Upper lobe of left lung (tissue), 6 donors: ENCODE data around the gene RAB29. TPM values are rescaled to one million over a fixed set of nuclear protein-coding genes. Genes with fewer than 3 reads are reported as not detected.

ENCODE experiments used
- ATAC-seq, 2 donors: fragments of 200-7000 bp; cut with Tn5 transposase; one replicate each; pipeline ENCODE4 v1.9.1; 2022; ENCODE audit warnings: mild to moderate bottlenecking in 2 of 2, moderate library complexity in 2 of 2; ENCODE audit not compliant: low FRiP score in 2 of 2
- DNase-seq, 2 donors: peaks; one replicate each; pipeline ENCODE4 v3.0.0-alpha.2; 2019 to 2020
- H3K27ac ChIP-seq, 4 donors: fragments of 200-600 bp; sonication (generic); one replicate each; pipeline ENCODE4 v1.5.1; 2016 to 2019
- H3K27me3 ChIP-seq, 4 donors: fragments of 200-600 bp; sonication (generic); one replicate each; pipeline ENCODE4 v1.5.1; 2017 to 2019
- H3K36me3 ChIP-seq, 4 donors: fragments of 200-600 bp; sonication (generic); one replicate each; pipeline ENCODE4 v1.5.1; 2016 to 2019
- H3K4me1 ChIP-seq, 4 donors: fragments of 200-600 bp; sonication (generic); one replicate each; pipeline ENCODE4 v1.5.1; 2018 to 2019
- H3K4me3 ChIP-seq, 4 donors: fragments of 200-600 bp; sonication (generic); one replicate each; pipeline ENCODE4 v1.5.1; 2017 to 2019; ENCODE audit warnings: mild to moderate bottlenecking in 2 of 4, moderate library complexity in 1 of 4
- H3K9me3 ChIP-seq, 4 donors: fragments of 200-600 bp; sonication (generic); one replicate each; pipeline ENCODE4 v1.5.1; 2018 to 2019
- EP300 ChIP-seq, 4 donors: sonication (generic); formaldehyde crosslinking; IDR thresholded peaks; one replicate each; pipeline ENCODE4 v1.5.1; 2017; ENCODE audit warnings: antibody characterized with exemption in 4 of 4, control low read depth in 2 of 4
- POLR2A ChIP-seq, 4 donors: fragments of 450-650 bp; IDR thresholded peaks; one replicate each; pipeline ENCODE4 v1.5.1; 2016 to 2017; ENCODE audit warnings: antibody characterized with exemption in 4 of 4, mild to moderate bottlenecking in 2 of 4
- POLR2AphosphoS5 ChIP-seq, 2 donors: sonication (generic); formaldehyde crosslinking; IDR thresholded peaks; one replicate each; pipeline ENCODE4 v1.5.1; 2017; ENCODE audit warnings: antibody characterized with exemption in 2 of 2
- WGBS, 2 donors: methylation state at CpG; one replicate each; pipeline ENCODE4 v1.1.5; 2017 to 2018; 5-methylcytosine and 5-hydroxymethylcytosine counted together
- total RNA-seq, 6 donors: library from RNA; depleted of rRNA in 4 of 6; stranded (reverse); fragments of >200 nt in 4 of 6; gene quantifications; one replicate each; pipeline versions ENCODE4 v1.1.0 to v1.2.1, GENCODE V29; 2016 to 2021
- TF ChIP-seq, protein P1 (sequence below), 6 experiments: fragments of 450-650 bp in 4 of 6; fragments of 200-600 bp in 2 of 6; sonication (generic) in 2 of 6; IDR thresholded peaks; one replicate each; pipeline ENCODE4 v1.5.1; 2016 to 2019; ENCODE audit warnings: antibody characterized with exemption in 6 of 6
- donor health status: DM: no; HTN: no; CAD: no; lungs with moderate emphysema.
- donor health status: DM: no; HTN: yes; CAD: no; lungs with severe emphysema.

RAB29 gene
- total RNA-seq, 6 donors from 2014 or later: 17.8 to 27.6 (median 25.1) TPM

DNA sequence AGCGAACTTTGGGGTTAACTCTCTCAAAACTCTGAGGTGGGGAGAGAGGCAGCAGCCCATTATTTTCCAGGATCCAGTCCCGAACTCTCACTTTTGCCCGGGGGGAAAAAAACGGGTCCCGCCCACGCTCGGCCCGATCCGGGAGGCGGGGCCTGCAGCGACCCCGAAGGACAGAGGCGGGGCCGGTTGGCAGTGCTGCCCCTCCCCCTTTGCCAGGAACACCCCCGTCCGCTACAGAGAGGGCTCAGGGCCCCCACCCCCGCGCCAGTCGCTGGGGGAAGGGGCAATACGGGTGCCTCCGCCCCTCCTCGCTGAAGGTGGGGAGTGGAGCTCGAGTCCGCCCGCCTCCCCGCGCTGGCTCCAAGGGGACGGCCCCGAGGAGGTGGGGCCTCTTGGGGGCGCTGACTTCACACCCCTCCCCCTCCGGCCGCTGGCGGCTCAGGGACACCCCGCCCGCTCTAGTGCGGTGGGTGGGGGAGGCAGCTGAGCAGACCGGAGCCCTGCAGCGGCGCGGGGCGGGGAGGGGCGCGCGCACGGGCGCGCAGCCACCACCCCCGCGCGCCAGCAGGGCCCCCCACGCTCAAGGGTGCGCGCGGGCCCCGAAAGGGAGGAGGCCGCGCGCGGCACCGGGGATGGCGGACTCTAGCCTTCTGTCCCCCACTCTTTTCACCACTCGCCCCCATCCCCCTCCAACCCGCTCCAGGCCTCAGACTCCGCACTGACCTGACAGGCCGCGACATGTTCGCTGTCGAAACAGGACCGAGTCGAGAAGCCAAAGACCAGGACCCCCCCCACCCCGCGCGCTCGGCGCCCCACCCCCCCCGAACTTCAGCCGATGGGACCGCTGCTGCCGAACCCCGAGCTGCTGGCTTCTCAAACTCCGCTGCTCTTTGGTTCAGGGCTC lies 25.8 kb downstream of the RAB29 start:
- WGBS, 2 donors: 0% methylated on average over 1 to 3 of the region's 81 CpGs
- H3K9me3 ChIP-seq: no peaks in the 10 kb centered on the region
- peak overlapping the region; percentile 99 to 100 (median 99) for H3K27ac ChIP-seq
- no peaks in the 10 kb centered on the region for H3K36me3 ChIP-seq
- H3K27me3 ChIP-seq: no peaks in the 10 kb centered on the region
- peak overlapping the region; percentile 94 to 97 (median 96) for H3K4me3 ChIP-seq
- DNase-seq: peak; percentile 97
- H3K4me1 ChIP-seq: peaks cover 30 to 36% (median 32%) of the 10 kb centered on the region in 4 donors
- ATAC-seq: peak; percentile 94 to 95
- peak in 3 of 4 donors; percentile 80 to 93 (median 83) for TF ChIP-seq POLR2A (IDR thresholded peaks at IDR 0.05)
- peak; percentile 85 to 94 for TF ChIP-seq POLR2AphosphoS5 (IDR thresholded peaks at IDR 0.05)
- peak in 1 of 4 donors; percentile 74 for TF ChIP-seq EP300 (IDR thresholded peaks at IDR 0.05)
- TF ChIP-seq, protein P1, sequence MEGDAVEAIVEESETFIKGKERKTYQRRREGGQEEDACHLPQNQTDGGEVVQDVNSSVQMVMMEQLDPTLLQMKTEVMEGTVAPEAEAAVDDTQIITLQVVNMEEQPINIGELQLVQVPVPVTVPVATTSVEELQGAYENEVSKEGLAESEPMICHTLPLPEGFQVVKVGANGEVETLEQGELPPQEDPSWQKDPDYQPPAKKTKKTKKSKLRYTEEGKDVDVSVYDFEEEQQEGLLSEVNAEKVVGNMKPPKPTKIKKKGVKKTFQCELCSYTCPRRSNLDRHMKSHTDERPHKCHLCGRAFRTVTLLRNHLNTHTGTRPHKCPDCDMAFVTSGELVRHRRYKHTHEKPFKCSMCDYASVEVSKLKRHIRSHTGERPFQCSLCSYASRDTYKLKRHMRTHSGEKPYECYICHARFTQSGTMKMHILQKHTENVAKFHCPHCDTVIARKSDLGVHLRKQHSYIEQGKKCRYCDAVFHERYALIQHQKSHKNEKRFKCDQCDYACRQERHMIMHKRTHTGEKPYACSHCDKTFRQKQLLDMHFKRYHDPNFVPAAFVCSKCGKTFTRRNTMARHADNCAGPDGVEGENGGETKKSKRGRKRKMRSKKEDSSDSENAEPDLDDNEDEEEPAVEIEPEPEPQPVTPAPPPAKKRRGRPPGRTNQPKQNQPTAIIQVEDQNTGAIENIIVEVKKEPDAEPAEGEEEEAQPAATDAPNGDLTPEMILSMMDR (IDR thresholded peaks at IDR 0.05): peak in 3 of 6 experiments; percentile 3 to 38 (median 13)

DNA sequence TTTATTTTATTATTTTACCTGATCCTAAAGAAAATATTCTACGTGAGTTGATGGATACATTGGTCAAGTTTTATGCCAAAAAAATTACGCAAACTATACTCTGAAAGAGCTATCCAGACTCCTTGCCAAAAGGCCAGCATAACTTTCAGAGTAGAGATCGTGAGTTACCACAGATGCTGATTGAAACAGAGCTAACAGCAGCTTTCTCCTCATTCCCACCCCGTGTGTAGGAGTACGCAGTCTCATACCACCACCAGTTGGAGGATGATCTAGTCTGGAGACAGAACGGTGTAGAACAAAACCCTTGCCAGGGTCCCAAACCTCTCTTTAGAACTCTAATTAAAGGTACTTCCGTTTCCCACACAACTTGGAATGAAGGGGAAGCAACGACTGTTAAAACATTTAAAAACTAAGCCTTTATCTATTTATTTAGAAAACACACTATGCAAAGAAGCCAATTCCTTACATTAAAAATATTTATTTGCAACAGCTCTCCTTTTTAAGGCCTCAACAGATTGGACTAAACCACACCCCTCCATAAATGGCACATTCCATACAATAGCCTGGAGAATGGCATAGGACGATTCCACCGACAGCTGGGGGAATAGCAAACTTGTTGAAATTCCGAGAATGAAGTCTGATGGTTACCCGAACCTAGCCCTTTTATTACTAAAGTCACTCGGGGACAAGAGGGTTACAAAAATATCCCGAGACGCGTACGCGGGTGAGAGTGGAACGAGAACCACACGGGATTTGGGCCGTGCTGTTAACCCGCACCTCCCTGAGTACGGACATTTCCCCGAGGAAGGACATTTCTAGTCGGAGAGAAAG lies 26.7 kb downstream of the RAB29 start:
- TF ChIP-seq POLR2A (IDR thresholded peaks at IDR 0.05) (no peak), EP300 (IDR thresholded peaks at IDR 0.05) (peak in 1 of 4 donors; percentile 20)
- peak overlapping the region; percentile 99 to 100 (median 99) for H3K27ac ChIP-seq
- H3K9me3 ChIP-seq: no peaks in the 10 kb centered on the region
- peaks cover 30 to 38% (median 36%) of the 10 kb centered on the region in 4 donors for H3K4me1 ChIP-seq
- WGBS, 2 donors: 1 to 2% methylated on average over 25 of the region's 25 CpGs
- H3K27me3 ChIP-seq: no peaks in the 10 kb centered on the region
- no peaks in the 10 kb centered on the region for H3K36me3 ChIP-seq
- no peak for DNase-seq
- peak overlapping the region; percentile 94 to 97 (median 96) for H3K4me3 ChIP-seq
- peak; percentile 66 to 70 for ATAC-seq

DNA sequence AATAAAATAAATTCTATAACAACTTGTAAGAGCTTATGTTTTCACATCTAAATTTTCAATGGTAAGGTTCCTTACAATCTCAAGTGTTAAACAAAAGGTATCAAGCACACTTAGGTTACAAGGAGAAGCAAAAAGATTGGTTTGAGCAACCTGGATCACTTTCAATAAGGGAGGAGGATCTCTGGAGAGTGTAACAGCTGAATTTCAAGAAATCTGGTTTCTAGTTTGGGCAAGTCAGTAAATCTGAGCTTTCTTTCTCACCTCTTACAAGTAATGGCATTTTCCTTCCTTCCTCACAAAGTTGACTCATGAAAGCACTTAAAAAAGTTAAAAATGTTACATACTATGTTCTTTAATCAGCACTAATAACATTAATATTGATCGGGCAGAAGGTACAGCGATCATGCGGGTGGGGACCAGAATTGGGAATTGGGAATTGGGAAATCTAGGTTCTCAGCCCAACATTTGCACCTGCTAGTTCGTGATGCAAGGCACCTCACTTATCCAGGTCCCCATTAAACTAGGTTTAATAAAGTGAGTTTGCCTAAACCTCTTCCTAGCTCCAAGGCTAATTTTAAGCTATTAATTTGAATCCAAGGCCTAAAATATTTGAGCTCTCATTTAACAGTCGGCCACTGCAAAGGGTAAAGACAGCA lies 28.4 kb downstream of the RAB29 start:
- ATAC-seq (no peak), DNase-seq (no peak)
- TF ChIP-seq, protein P1 (IDR thresholded peaks at IDR 0.05): no peak
- TF ChIP-seq POLR2A (IDR thresholded peaks at IDR 0.05): no peak
- no peak for TF ChIP-seq POLR2AphosphoS5 (IDR thresholded peaks at IDR 0.05)
- no peak for TF ChIP-seq EP300 (IDR thresholded peaks at IDR 0.05)
- peaks cover 30 to 48% (median 41%) of the 10 kb centered on the region in 4 donors for H3K4me1 ChIP-seq
- no peaks in the 10 kb centered on the region for H3K9me3 ChIP-seq
- H3K27me3 ChIP-seq: no peaks in the 10 kb centered on the region
- no peaks in the 10 kb centered on the region for H3K36me3 ChIP-seq
- peak overlapping the region in 1 of 4 donors; percentile 16 for H3K4me3 ChIP-seq
- WGBS, 2 donors: 64 to 69% methylated on average over 5 of the region's 5 CpGs
- H3K27ac ChIP-seq: peak overlapping the region in 2 of 4 donors; percentile 51 to 99

DNA sequence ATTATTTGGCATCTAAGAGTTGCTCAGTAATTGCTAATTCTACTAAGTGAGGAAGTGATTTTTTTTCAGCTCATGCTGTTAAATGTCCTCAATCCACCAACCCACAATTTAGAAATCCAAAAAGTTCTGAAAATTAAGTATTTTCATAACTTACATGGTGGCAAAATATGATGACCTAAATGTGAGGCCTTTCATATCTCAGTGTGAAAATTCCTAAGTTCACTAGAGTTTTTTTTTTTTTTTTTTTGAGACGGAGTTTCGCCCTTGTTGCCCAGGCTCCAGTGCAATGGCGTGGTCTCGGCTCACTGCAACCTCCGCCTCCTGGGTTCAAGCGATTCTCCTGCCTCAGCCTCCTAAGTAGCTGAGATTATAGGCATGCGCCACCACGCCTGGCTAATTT lies 30.9 kb downstream of the RAB29 start:
- Histone ChIP-seq H3K36me3 (peaks cover 0 to 3% (median 0%) of the 10 kb centered on the region in 4 donors), H3K9me3 (no peaks in the 10 kb centered on the region), H3K4me3 (no peak overlapping the region), H3K27ac (no peak overlapping the region), H3K4me1 (peaks cover 30 to 57% (median 42%) of the 10 kb centered on the region in 4 donors), H3K27me3 (no peaks in the 10 kb centered on the region)
- ATAC-seq (no peak), DNase-seq (no peak)
- 93 to 100% methylated on average over 5 to 8 of the region's 8 CpGs for WGBS, 2 donors
- TF ChIP-seq POLR2A (IDR thresholded peaks at IDR 0.05): no peak
- no peak for TF ChIP-seq EP300 (IDR thresholded peaks at IDR 0.05)
- TF ChIP-seq, protein P1 (IDR thresholded peaks at IDR 0.05): no peak
- TF ChIP-seq POLR2AphosphoS5 (IDR thresholded peaks at IDR 0.05): no peak
